Endothelial cell (in vitro differentiated cells): ENCODE data around the gene RCBTB2. TPM values are rescaled to one million over a fixed set of nuclear protein-coding genes. Genes with fewer than 3 reads are reported as not detected.

Source experiments
- DNase-seq: peaks from one replicate; pipeline ENCODE4 v3.0.0; 2021; ENCODE audit warnings: low spot score
- H3K27ac Mint-ChIP-seq: one replicate; pipeline ENCODE4 v1.8.0; 2021; ENCODE audit warnings: mixed read lengths, inconsistent platforms; ENCODE audit not compliant: unreplicated experiment
- H3K27me3 Mint-ChIP-seq: one replicate; pipeline ENCODE4 v1.8.0; 2021; ENCODE audit warnings: mild to moderate bottlenecking, moderate library complexity, mixed read lengths, inconsistent platforms; ENCODE audit not compliant: unreplicated experiment
- H3K36me3 Mint-ChIP-seq: one replicate; pipeline ENCODE4 v1.8.0; 2021; ENCODE audit warnings: mild to moderate bottlenecking, low read depth, mixed read lengths, inconsistent platforms; ENCODE audit not compliant: unreplicated experiment
- H3K4me1 Mint-ChIP-seq: one replicate; pipeline ENCODE4 v1.8.0; 2021; ENCODE audit warnings: mild to moderate bottlenecking, mixed read lengths, inconsistent platforms; ENCODE audit not compliant: unreplicated experiment
- H3K4me3 Mint-ChIP-seq: one replicate; pipeline ENCODE4 v1.8.0; 2021; ENCODE audit warnings: mild to moderate bottlenecking, mixed read lengths, inconsistent platforms; ENCODE audit not compliant: unreplicated experiment
- H3K9me3 Mint-ChIP-seq: one replicate; pipeline ENCODE4 v1.8.0; 2021; ENCODE audit warnings: mixed read lengths, inconsistent platforms; ENCODE audit not compliant: unreplicated experiment
- total RNA-seq: library from RNA; stranded (reverse); fragmentation: NEBNext Ultra II Directional; extraction: Animal tissue kit (Norgen Biotek cat#: 25700); gene quantifications from one replicate; pipeline ENCODE4 v1.2.1, GENCODE V29; 2021; ENCODE audit not compliant: unreplicated experiment
- TF ChIP-seq, protein P1 (sequence below): fragments of 200-600 bp; sonication (generic); IDR thresholded peaks from one replicate; pipeline ENCODE4 v1.5.0; 2021; ENCODE audit warnings: antibody characterized with exemption; ENCODE audit not compliant: unreplicated experiment

The RCBTB2 gene
- total RNA-seq, 1 donor from 2014 or later, result 71.0 TPM

DNA sequence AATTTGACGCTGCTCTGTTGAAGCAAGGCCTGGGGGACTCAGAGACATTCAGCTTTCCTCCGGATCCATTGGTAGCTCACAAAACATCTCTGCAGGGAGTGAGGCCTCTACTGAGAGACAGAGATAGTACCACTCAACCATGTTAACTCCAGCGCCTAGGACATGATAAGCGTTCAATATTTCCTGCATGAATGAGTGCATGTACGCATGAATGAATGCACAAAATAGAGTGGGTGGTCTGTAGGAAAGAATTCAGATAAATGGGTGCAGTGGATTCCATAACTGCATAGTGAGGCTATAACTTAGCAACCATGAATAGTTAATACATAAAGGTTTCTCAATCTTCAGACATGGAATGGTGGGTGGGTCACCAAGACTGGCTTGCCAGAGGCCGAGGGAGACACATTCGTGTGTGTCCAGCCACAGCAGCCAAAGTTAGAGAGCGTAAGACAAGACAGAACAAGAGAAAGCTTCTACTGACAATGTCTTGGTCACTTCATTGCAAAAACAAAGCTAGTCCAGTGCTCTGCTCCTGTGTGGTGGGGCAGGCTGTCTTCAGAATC, 36.3 kb upstream of the RCBTB2 start:
- Mint-ChIP-seq H3K9me3 (no peaks in the 10 kb centered on the region), H3K36me3 (no peaks in the 10 kb centered on the region), H3K27ac (no peak overlapping the region), H3K4me1 (peaks cover 66% of the 10 kb centered on the region), H3K27me3 (peaks cover 6% of the 10 kb centered on the region), H3K4me3 (no peak overlapping the region)
- DNase-seq, result no peak
- TF ChIP-seq, protein P1, sequence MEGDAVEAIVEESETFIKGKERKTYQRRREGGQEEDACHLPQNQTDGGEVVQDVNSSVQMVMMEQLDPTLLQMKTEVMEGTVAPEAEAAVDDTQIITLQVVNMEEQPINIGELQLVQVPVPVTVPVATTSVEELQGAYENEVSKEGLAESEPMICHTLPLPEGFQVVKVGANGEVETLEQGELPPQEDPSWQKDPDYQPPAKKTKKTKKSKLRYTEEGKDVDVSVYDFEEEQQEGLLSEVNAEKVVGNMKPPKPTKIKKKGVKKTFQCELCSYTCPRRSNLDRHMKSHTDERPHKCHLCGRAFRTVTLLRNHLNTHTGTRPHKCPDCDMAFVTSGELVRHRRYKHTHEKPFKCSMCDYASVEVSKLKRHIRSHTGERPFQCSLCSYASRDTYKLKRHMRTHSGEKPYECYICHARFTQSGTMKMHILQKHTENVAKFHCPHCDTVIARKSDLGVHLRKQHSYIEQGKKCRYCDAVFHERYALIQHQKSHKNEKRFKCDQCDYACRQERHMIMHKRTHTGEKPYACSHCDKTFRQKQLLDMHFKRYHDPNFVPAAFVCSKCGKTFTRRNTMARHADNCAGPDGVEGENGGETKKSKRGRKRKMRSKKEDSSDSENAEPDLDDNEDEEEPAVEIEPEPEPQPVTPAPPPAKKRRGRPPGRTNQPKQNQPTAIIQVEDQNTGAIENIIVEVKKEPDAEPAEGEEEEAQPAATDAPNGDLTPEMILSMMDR, result no peak

DNA sequence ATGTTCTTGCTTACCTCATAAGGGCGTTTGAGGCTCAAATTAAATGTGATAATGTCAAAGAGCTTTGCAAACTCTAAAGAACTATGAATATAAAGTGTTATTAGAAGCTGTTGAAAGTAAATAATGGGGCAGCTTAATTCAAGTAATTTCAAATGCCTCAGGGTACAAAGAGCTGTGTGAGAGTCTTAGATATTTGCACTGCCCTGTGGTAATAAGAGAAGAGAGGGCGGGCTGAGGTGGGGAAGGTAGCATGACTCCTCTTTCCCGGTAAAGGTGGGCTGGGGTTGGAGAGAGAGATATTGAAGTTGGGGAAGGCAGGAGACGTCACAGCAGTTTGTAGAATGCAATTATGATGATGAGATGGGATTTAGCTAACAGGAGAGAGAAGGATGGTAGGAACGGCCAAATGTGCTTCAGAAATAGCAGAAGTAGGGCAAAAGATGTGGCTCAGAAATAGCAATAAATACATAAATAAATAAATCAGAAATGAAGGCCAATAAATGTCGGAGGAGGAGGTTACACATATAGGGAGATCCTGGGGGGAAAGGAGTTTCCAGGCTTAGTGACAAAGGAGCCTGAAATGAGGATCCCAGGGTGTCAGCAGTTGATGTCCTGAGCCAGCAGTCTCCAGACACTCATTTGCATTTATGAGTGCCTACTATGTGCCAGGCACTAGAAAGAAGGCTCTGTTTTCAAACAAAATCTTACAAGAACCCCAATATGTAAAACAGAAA, 35.7 kb upstream of the RCBTB2 start:
- DNase-seq, result no peak
- Mint-ChIP-seq H3K27ac (peak overlapping the region; percentile 38), H3K4me3 (peak overlapping the region; percentile 42), H3K9me3 (no peaks in the 10 kb centered on the region), H3K36me3 (no peaks in the 10 kb centered on the region), H3K4me1 (peaks cover 64% of the 10 kb centered on the region), H3K27me3 (peaks cover 6% of the 10 kb centered on the region)
- TF ChIP-seq, protein P1, result no peak

DNA sequence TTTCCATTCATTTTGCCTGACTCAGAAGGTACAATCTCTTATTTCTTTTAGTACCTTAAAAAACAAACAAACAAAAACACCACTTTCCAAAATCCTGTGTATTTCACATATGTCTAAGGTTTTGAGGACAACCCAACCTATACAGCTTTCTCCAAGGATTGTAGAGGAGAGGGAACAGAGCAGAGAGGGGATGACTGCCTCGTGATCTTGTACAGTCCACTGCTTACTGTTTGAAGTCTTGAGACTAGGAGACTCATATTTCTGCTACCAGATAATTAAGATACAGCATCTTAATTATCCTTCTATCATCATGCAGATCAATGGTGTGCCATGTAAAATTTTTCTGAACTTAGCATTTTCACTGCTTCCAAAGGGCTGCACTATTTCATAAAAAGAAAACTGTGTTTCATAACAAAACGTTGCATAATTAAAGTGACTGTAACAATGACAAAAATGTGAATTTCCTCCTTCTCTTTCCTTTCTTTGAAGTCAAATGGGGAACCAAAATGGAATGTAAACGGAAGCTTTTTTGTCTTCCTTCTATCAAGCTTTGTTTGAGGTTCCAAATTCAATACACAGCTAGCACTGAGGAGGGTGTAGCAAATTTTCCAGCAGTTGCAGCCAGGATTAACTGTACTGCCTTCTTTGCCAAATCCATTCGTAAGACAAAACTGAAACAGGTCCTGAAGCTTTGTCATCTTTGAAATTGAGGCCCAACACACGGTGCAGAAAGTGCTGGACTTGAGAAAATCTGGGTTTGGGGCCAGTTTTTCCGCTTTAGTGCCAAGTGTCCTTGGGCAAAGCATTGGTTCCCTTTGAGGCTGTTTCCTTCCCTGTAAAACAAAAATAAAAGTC, 34.9 kb upstream of the RCBTB2 start:
- H3K36me3 Mint-ChIP-seq, result no peaks in the 10 kb centered on the region
- H3K4me1 Mint-ChIP-seq, result peaks cover 64% of the 10 kb centered on the region
- H3K27me3 Mint-ChIP-seq, result peaks cover 6% of the 10 kb centered on the region
- TF ChIP-seq, protein P1, result no peak
- no peaks in the 10 kb centered on the region for H3K9me3 Mint-ChIP-seq
- H3K4me3 Mint-ChIP-seq, result peak overlapping the region; percentile 42
- no peak for DNase-seq
- peak overlapping the region; percentile 38 for H3K27ac Mint-ChIP-seq

DNA sequence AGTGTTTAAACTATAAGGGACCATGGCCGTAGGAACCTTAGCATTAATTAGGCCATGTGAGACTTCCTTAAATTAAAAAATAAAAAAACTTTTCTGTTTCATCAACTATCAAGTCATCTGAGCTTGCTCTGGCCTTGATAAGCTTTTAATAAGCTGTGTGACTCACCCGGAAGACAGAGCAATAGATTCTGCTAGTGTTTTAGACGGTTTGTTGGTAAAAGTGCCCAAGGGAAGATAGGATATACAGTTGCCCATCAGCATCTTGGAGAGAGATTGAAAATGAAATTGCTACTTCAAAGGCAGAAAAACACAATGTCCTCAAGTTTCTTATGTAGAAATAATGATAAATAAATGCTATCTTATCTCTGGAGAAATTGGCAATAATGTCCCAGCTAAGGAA, 31.2 kb upstream of the RCBTB2 start:
- Mint-ChIP-seq H3K4me1 (peaks cover 50% of the 10 kb centered on the region), H3K4me3 (no peak overlapping the region), H3K27ac (no peak overlapping the region), H3K36me3 (no peaks in the 10 kb centered on the region), H3K27me3 (peaks cover 6% of the 10 kb centered on the region), H3K9me3 (no peaks in the 10 kb centered on the region)
- TF ChIP-seq, protein P1, result no peak
- DNase-seq, result no peak

DNA sequence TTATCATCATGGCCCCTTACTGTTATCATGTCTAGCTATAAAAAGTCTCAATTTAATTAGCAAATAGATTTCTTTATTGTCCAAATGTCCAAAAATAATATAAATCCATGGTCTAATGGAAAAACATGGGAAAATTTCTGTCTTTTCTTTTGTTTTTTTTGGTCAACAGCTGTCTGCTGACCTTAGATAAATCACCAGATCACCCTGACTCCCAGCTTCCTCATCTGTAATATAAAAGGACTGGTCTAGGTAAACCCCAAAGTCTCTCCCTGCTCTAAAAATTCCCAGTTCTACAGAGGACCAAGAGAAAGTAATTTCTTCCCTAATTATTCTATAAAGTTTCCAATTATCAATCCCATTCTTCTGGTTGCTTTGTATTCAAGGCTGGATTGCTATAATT, 30.7 kb upstream of the RCBTB2 start:
- H3K4me3 Mint-ChIP-seq, result no peak overlapping the region
- no peaks in the 10 kb centered on the region for H3K36me3 Mint-ChIP-seq
- no peak for DNase-seq
- TF ChIP-seq, protein P1, result no peak
- H3K27ac Mint-ChIP-seq, result no peak overlapping the region
- H3K4me1 Mint-ChIP-seq, result peaks cover 46% of the 10 kb centered on the region
- no peaks in the 10 kb centered on the region for H3K9me3 Mint-ChIP-seq
- H3K27me3 Mint-ChIP-seq, result peaks cover 4% of the 10 kb centered on the region
